ENCODE results near the gene MRPL54.

DNA sequence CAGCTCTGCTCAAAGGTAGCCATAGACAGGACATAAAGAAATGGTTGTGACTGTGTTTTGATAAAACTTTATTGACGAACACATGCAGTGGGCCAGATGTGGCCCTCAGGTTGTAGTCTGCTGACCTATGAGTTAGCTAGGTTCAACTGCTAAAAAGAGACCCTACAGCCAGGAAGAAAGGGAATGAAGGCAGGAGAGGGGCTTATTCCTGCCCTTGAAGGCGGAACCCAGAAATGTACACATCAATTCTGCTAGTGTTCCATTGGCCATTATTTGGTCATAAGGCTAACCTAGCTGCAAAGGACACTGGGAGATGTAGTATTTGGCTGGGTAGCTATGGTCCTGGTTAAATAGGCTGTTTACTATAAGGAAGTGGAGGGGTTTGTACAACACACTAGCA, 19.0 kb upstream of the MRPL54 start:
- TF ChIP-seq, protein P1, sequence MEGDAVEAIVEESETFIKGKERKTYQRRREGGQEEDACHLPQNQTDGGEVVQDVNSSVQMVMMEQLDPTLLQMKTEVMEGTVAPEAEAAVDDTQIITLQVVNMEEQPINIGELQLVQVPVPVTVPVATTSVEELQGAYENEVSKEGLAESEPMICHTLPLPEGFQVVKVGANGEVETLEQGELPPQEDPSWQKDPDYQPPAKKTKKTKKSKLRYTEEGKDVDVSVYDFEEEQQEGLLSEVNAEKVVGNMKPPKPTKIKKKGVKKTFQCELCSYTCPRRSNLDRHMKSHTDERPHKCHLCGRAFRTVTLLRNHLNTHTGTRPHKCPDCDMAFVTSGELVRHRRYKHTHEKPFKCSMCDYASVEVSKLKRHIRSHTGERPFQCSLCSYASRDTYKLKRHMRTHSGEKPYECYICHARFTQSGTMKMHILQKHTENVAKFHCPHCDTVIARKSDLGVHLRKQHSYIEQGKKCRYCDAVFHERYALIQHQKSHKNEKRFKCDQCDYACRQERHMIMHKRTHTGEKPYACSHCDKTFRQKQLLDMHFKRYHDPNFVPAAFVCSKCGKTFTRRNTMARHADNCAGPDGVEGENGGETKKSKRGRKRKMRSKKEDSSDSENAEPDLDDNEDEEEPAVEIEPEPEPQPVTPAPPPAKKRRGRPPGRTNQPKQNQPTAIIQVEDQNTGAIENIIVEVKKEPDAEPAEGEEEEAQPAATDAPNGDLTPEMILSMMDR (conservative IDR thresholded peaks at IDR 0.05; ENCODE audit: low read depth, low read length): no peak
- TF ChIP-seq EZH2 (IDR thresholded peaks at IDR 0.05; ENCODE audit: low read length, unreplicated experiment) (no peak), EZH2phosphoT487 (IDR thresholded peaks at IDR 0.05; ENCODE audit: borderline replicate concordance, low read length) (no peak)

Measured in PC-3 (cell line).